ENCODE data around the gene PHACTR1. TPM values are rescaled to one million over a fixed set of nuclear protein-coding genes. Genes with fewer than 3 reads are reported as not detected.
"Not testable (repeated sequence)": the region's sequence is repeated elsewhere in the genome, so short reads cannot be mapped to it uniquely, and the experiment has no call there.

PHACTR1 gene
- total RNA-seq, 1 experiment from 2014 or later, result 2.6 TPM

DNA sequence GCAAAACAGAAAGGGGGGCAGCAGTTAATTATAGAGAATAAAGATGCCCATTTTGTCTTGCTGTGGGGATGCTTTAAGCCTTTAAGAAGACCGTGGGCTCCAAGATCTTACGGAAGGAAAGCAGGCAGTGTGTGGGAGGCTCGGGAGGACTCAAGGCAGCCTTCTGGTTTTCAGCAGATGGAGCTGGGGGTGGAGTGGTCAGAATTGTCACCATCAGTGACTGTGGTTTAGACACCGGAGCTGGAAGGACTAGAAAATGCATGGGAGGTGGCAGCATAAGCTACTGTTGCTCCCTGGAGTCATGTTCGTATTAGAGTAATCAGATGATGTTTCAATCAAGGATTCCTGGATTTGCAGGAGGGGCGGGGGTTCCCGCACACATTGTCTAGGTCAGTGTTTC lies 3.7 kb downstream of the PHACTR1 start:
- Histone ChIP-seq H3K36me3 (ENCODE audit: insufficient read depth, low read length, poor library complexity, severe bottlenecking) (no peaks in the 10 kb centered on the region), H3K27me3 (replicated peaks; ENCODE audit: insufficient read depth, low read depth, low read length, poor library complexity) (peaks cover 51% of the 10 kb centered on the region), H3K9me3 (ENCODE audit: low read depth, low read length, poor library complexity, severe bottlenecking) (no peaks in the 10 kb centered on the region), H3K4me1 (ENCODE audit: insufficient read depth, low read length, poor library complexity, severe bottlenecking) (peaks cover 12% of the 10 kb centered on the region), H3K27ac (ENCODE audit: low read depth, low read length, poor library complexity, severe bottlenecking) (no peak overlapping the region), H3K4me3 (ENCODE audit: low read depth, low read length, poor library complexity, severe bottlenecking) (no peak overlapping the region)
- no peak for DNase-seq (ENCODE audit: low spot score)
- TF ChIP-seq, protein P1, sequence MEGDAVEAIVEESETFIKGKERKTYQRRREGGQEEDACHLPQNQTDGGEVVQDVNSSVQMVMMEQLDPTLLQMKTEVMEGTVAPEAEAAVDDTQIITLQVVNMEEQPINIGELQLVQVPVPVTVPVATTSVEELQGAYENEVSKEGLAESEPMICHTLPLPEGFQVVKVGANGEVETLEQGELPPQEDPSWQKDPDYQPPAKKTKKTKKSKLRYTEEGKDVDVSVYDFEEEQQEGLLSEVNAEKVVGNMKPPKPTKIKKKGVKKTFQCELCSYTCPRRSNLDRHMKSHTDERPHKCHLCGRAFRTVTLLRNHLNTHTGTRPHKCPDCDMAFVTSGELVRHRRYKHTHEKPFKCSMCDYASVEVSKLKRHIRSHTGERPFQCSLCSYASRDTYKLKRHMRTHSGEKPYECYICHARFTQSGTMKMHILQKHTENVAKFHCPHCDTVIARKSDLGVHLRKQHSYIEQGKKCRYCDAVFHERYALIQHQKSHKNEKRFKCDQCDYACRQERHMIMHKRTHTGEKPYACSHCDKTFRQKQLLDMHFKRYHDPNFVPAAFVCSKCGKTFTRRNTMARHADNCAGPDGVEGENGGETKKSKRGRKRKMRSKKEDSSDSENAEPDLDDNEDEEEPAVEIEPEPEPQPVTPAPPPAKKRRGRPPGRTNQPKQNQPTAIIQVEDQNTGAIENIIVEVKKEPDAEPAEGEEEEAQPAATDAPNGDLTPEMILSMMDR (conservative IDR thresholded peaks at IDR 0.05; ENCODE audit: low read depth, low read length), result no peak
- TF ChIP-seq EZH2 (IDR thresholded peaks at IDR 0.05; ENCODE audit: borderline replicate concordance, low read depth, low read length, poor library complexity, severe bottlenecking), result no peak
- ChIA-PET CTCF (no interaction called here), POLR2A (ENCODE audit: low non-redundant PET) (no interaction called here)
- intact Hi-C loops (cut with micrococcal nuclease; ENCODE audit: unreplicated experiment), result no loop called here
- BruUV-seq (replicated peaks), result no TSS peak

DNA sequence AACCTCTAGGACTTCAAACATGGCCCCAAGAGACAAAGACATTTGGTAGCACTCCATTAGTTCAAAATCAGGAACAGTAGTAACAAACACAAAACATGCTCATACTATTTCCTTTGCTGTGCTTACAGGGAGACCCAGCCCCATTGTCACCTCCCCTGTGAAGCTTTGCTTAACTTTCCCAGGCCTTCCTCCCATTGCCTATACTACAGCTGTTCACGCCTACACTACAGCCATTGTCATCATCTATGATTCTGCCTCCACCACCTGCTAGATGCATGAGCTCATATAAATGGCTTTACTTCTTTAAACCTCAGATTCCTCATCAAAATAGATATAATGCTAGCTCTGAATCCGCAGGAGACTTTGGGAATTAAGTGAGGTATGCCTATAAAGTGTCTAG lies 8.7 kb downstream of the PHACTR1 start:
- no peaks in the 10 kb centered on the region for H3K9me3 ChIP-seq (ENCODE audit: low read depth, low read length, poor library complexity, severe bottlenecking)
- intact Hi-C loops (cut with micrococcal nuclease; ENCODE audit: unreplicated experiment), result no loop called here
- H3K36me3 ChIP-seq (ENCODE audit: insufficient read depth, low read length, poor library complexity, severe bottlenecking), result no peaks in the 10 kb centered on the region
- H3K4me1 ChIP-seq (ENCODE audit: insufficient read depth, low read length, poor library complexity, severe bottlenecking), result no peaks in the 10 kb centered on the region
- peaks cover 7% of the 10 kb centered on the region for H3K27me3 ChIP-seq (replicated peaks; ENCODE audit: insufficient read depth, low read depth, low read length, poor library complexity)
- ChIA-PET CTCF (no interaction called here), POLR2A (ENCODE audit: low non-redundant PET) (no interaction called here)
- TF ChIP-seq EZH2 (IDR thresholded peaks at IDR 0.05; ENCODE audit: borderline replicate concordance, low read depth, low read length, poor library complexity, severe bottlenecking), result no peak
- TF ChIP-seq, protein P1 (conservative IDR thresholded peaks at IDR 0.05; ENCODE audit: low read depth, low read length), result no peak
- H3K27ac ChIP-seq (ENCODE audit: low read depth, low read length, poor library complexity, severe bottlenecking), result no peak overlapping the region
- no peak overlapping the region for H3K4me3 ChIP-seq (ENCODE audit: low read depth, low read length, poor library complexity, severe bottlenecking)
- DNase-seq (ENCODE audit: low spot score), result no peak
- no TSS peak for BruUV-seq (replicated peaks)

DNA sequence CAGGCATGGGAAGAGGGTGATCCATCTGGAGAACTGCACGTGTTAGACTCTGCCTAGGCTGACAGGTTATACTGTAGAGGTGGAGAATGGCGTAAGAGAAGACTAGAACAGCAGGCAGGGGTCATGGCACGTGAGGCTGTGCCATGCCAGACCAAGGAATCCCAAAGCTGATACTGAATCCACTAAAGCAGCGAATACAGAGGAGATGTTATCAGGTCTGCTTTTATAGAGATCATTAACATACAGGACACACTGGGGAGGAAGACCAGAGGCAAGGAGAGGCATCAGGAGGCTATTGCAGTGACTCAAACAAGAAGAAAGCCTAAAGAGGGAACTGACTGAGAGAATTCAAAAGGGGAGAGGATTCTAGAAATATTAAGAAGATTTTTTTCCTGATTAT lies 12.9 kb downstream of the PHACTR1 start:
- ChIA-PET CTCF (no interaction called here), POLR2A (ENCODE audit: low non-redundant PET) (no interaction called here)
- H3K27ac ChIP-seq (ENCODE audit: low read depth, low read length, poor library complexity, severe bottlenecking), result no peak overlapping the region
- H3K9me3 ChIP-seq (ENCODE audit: low read depth, low read length, poor library complexity, severe bottlenecking), result no peaks in the 10 kb centered on the region
- TF ChIP-seq, protein P1 (conservative IDR thresholded peaks at IDR 0.05; ENCODE audit: low read depth, low read length), result no peak
- no peak for TF ChIP-seq EZH2 (IDR thresholded peaks at IDR 0.05; ENCODE audit: borderline replicate concordance, low read depth, low read length, poor library complexity, severe bottlenecking)
- no peak overlapping the region for H3K4me3 ChIP-seq (ENCODE audit: low read depth, low read length, poor library complexity, severe bottlenecking)
- H3K27me3 ChIP-seq (replicated peaks; ENCODE audit: insufficient read depth, low read depth, low read length, poor library complexity), result peaks cover 6% of the 10 kb centered on the region
- DNase-seq (ENCODE audit: low spot score), result no peak
- intact Hi-C loops (cut with micrococcal nuclease; ENCODE audit: unreplicated experiment), result no loop called here
- peaks cover 13% of the 10 kb centered on the region for H3K4me1 ChIP-seq (ENCODE audit: insufficient read depth, low read length, poor library complexity, severe bottlenecking)
- no peaks in the 10 kb centered on the region for H3K36me3 ChIP-seq (ENCODE audit: insufficient read depth, low read length, poor library complexity, severe bottlenecking)
- no TSS peak for BruUV-seq (replicated peaks)

DNA sequence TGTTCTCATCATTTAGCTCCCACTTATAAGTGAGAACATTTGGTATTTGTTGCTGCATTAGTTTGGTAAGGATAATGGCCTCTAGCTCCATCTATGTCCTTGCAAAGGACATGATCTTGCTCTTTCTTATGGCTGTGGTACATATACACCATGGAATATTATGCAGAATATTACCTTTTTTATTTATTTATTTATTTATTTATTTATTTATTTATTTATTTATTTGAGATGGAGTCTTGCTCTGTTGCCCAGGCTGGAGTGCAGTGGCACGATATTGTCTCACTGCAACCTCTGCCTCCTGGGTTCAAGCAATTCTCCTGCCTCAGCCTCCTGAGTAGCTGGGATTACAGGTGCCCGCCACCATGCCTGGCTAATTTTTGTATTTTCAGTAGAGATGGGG lies 14.2 kb downstream of the PHACTR1 start:
- intact Hi-C loops (cut with micrococcal nuclease; ENCODE audit: unreplicated experiment); H3K9me3 ChIP-seq (ENCODE audit: low read depth, low read length, poor library complexity, severe bottlenecking); BruUV-seq (replicated peaks): not testable (repeated sequence)

More for the DNA sequence above, 14.2 kb downstream of the PHACTR1 start:
- peaks cover 13% of the 10 kb centered on the region for H3K4me1 ChIP-seq (ENCODE audit: insufficient read depth, low read length, poor library complexity, severe bottlenecking)
- H3K4me3 ChIP-seq (ENCODE audit: low read depth, low read length, poor library complexity, severe bottlenecking); POLR2A ChIA-PET (ENCODE audit: low non-redundant PET); H3K36me3 ChIP-seq (ENCODE audit: insufficient read depth, low read length, poor library complexity, severe bottlenecking); H3K27ac ChIP-seq (ENCODE audit: low read depth, low read length, poor library complexity, severe bottlenecking); H3K27me3 ChIP-seq (replicated peaks; ENCODE audit: insufficient read depth, low read depth, low read length, poor library complexity); DNase-seq (ENCODE audit: low spot score); CTCF ChIA-PET: not testable (repeated sequence)
